Muscle layer of duodenum (tissue), 2 donors: ENCODE measurements around the gene SMARCC1.
A peak's percentile ranks its signal among the peaks of the same experiment; 100 is the strongest.

Experiments used
- H3K27ac ChIP-seq: one replicate; pipeline ENCODE4 v1.7.0; 2013; ENCODE audit warnings: mild to moderate bottlenecking, low read length
- H3K27me3 ChIP-seq: one replicate; pipeline ENCODE4 v1.7.0; 2013; ENCODE audit warnings: low read depth, mild to moderate bottlenecking, control low read depth, low read length
- H3K36me3 ChIP-seq, 2 donors: one replicate each; pipeline ENCODE4 v1.7.0; 2013; ENCODE audit warnings: low read length in 2 of 2, control low read depth in 1 of 2, mild to moderate bottlenecking in 1 of 2; ENCODE audit not compliant: insufficient read depth in 2 of 2, control insufficient read depth in 1 of 2
- H3K4me1 ChIP-seq, 2 donors: one replicate each; pipeline ENCODE4 v1.7.0; 2013; ENCODE audit warnings: low read length in 2 of 2, mild to moderate bottlenecking in 2 of 2, control low read depth in 1 of 2, moderate library complexity in 1 of 2; ENCODE audit not compliant: insufficient read depth in 2 of 2, control insufficient read depth in 1 of 2
- H3K4me3 ChIP-seq, 2 donors: one replicate each; pipeline ENCODE4 v1.7.0; 2013; ENCODE audit warnings: low read length in 2 of 2, low read depth in 1 of 2, mild to moderate bottlenecking in 1 of 2
- H3K9me3 ChIP-seq, 2 donors: one replicate each; pipeline ENCODE4 v1.7.0; 2013; ENCODE audit warnings: low read length in 2 of 2, control low read depth in 1 of 2, mild to moderate bottlenecking in 1 of 2; ENCODE audit not compliant: control insufficient read depth in 1 of 2
- donor health status: healthy.

SMARCC1 gene

GRCh38 chr3:47794544-47794943 lies 12.9 kb upstream of the SMARCC1 start:
- peaks cover 0 to under 1% of the 10 kb centered on the region in 2 donors for H3K4me1 ChIP-seq
- H3K4me3 ChIP-seq = no peak overlapping the region
- no peak overlapping the region for H3K27ac ChIP-seq
- H3K27me3 ChIP-seq = no peaks in the 10 kb centered on the region
- no peaks in the 10 kb centered on the region for H3K36me3 ChIP-seq
- no peaks in the 10 kb centered on the region for H3K9me3 ChIP-seq

- H3K27me3 ChIP-seq = no peaks in the 10 kb centered on the region
- no peaks in the 10 kb centered on the region for H3K9me3 ChIP-seq
- H3K36me3 ChIP-seq = no peaks in the 10 kb centered on the region
- H3K4me3 ChIP-seq = no peak overlapping the region
- peaks cover 0 to 3% of the 10 kb centered on the region in 2 donors for H3K4me1 ChIP-seq
- no peak overlapping the region for H3K27ac ChIP-seq
Measured at GRCh38 chr3:47792699-47793098, 11.0 kb upstream of the SMARCC1 start.

- peaks cover 0 to 3% of the 10 kb centered on the region in 2 donors for H3K4me1 ChIP-seq
- H3K9me3 ChIP-seq = no peaks in the 10 kb centered on the region
- H3K36me3 ChIP-seq = no peaks in the 10 kb centered on the region
- no peaks in the 10 kb centered on the region for H3K27me3 ChIP-seq
- H3K4me3 ChIP-seq = no peak overlapping the region
- no peak overlapping the region for H3K27ac ChIP-seq
Measured at GRCh38 chr3:47791193-47791855, 9.6 kb upstream of the SMARCC1 start.

GRCh38 chr3:47783673-47784072 lies 2.0 kb upstream of the SMARCC1 start:
- no peaks in the 10 kb centered on the region for H3K27me3 ChIP-seq
- peaks cover 0 to 11% of the 10 kb centered on the region in 2 donors for H3K36me3 ChIP-seq
- no peaks in the 10 kb centered on the region for H3K9me3 ChIP-seq
- peaks cover 12 to 20% of the 10 kb centered on the region in 2 donors for H3K4me1 ChIP-seq
- no peak overlapping the region for H3K4me3 ChIP-seq
- no peak overlapping the region for H3K27ac ChIP-seq

- Histone ChIP-seq H3K4me3 (peak overlapping the region; percentile 84 to 88), H3K27me3 (no peaks in the 10 kb centered on the region)
Measured at GRCh38 chr3:47782446-47783308, 984 bp upstream of the SMARCC1 start.

GRCh38 chr3:47780741-47781684 lies 680 bp downstream of the SMARCC1 start:
- Histone ChIP-seq H3K9me3 (no peaks in the 10 kb centered on the region), H3K36me3 (peaks cover 0 to 11% of the 10 kb centered on the region in 2 donors), H3K4me1 (peaks cover 12 to 20% of the 10 kb centered on the region in 2 donors), H3K27ac (peak overlapping the region; percentile 92), H3K27me3 (no peaks in the 10 kb centered on the region), H3K4me3 (peak overlapping the region; percentile 88)

More at GRCh38 chr3:47782446-47783308, 984 bp upstream of the SMARCC1 start:
- Histone ChIP-seq H3K9me3 (no peaks in the 10 kb centered on the region), H3K27ac (peak overlapping the region; percentile 94), H3K4me1 (peaks cover 12 to 20% of the 10 kb centered on the region in 2 donors), H3K36me3 (peaks cover 0 to 11% of the 10 kb centered on the region in 2 donors)

GRCh38 chr3:47778746-47779145 lies 2.9 kb downstream of the SMARCC1 start:
- Histone ChIP-seq H3K9me3 (no peaks in the 10 kb centered on the region), H3K4me3 (no peak overlapping the region), H3K27me3 (no peaks in the 10 kb centered on the region), H3K27ac (no peak overlapping the region), H3K4me1 (peaks cover 12 to 20% of the 10 kb centered on the region in 2 donors), H3K36me3 (peaks cover 0 to 11% of the 10 kb centered on the region in 2 donors)

GRCh38 chr3:47772788-47773187 lies 8.9 kb downstream of the SMARCC1 start:
- Histone ChIP-seq H3K36me3 (peaks cover 4 to 12% of the 10 kb centered on the region in 2 donors), H3K27me3 (no peaks in the 10 kb centered on the region), H3K27ac (no peak overlapping the region), H3K9me3 (no peaks in the 10 kb centered on the region), H3K4me3 (no peak overlapping the region), H3K4me1 (no peaks in the 10 kb centered on the region)

GRCh38 chr3:47772047-47772446 lies 9.6 kb downstream of the SMARCC1 start:
- no peak overlapping the region for H3K27ac ChIP-seq
- H3K4me3 ChIP-seq = no peak overlapping the region
- H3K4me1 ChIP-seq = no peaks in the 10 kb centered on the region
- no peaks in the 10 kb centered on the region for H3K9me3 ChIP-seq
- H3K27me3 ChIP-seq = no peaks in the 10 kb centered on the region
- peaks cover 4 to 12% of the 10 kb centered on the region in 2 donors for H3K36me3 ChIP-seq

GRCh38 chr3:47766186-47766585 lies 15.5 kb downstream of the SMARCC1 start:
- Histone ChIP-seq H3K27ac (no peak overlapping the region), H3K4me3 (no peak overlapping the region), H3K9me3 (no peaks in the 10 kb centered on the region), H3K27me3 (no peaks in the 10 kb centered on the region), H3K4me1 (no peaks in the 10 kb centered on the region), H3K36me3 (peaks cover 0 to 5% of the 10 kb centered on the region in 2 donors)

GRCh38 chr3:47762233-47762632 lies 19.5 kb downstream of the SMARCC1 start:
- Histone ChIP-seq H3K27ac (no peak overlapping the region), H3K27me3 (no peaks in the 10 kb centered on the region), H3K36me3 (peaks cover 0 to 6% of the 10 kb centered on the region in 2 donors), H3K4me3 (no peak overlapping the region), H3K4me1 (no peaks in the 10 kb centered on the region), H3K9me3 (no peaks in the 10 kb centered on the region)
